ENCODE data around the gene DYNLL1.
A peak's percentile ranks its signal among the peaks of the same experiment; 100 is the strongest.
"Not testable (repeated sequence)": the region's sequence is repeated elsewhere in the genome, so short reads cannot be mapped to it uniquely, and the experiment has no call there.

Gene DYNLL1

DNA sequence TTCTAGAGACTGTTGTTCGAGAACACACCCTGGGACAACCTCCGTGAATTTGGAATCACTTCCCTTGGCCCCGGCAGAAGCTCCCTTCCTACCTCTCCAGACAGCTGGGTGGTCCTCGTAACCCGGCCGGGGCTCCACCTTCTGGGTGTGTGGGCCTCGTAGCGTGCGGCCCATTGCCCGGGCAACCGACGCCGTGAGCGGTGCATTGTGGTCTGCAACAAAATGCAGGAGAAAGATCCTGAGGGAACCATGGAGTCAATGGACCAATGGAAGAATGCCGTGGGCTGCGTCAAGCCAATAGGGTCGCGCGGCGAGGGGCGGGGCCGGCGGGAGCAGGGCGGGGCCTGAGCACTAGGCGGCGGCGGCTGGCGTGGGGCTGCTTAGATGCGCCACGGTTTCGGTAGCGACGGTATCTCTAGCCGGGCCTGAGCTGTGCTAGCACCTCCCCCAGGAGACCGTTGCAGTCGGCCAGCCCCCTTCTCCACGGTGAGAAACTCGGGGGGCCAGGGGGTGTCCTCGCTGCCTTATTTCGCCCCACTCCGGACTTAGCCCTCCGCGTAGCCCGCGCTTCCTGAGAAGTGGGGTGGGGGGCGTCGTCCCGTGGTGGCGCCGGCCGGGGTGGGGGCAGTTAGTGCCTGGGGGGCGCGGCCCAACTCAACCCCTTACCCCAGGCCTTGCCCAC, at the start of gene DYNLL1:
Gene DYNLL1, plus strand, starts transcription at position 383 of the 682 bp plus-strand sequence. CDS start 309 bp downstream, outside the sequence.
- DNase-seq (ENCODE audit: low spot score), result peak; percentile 98

DNA sequence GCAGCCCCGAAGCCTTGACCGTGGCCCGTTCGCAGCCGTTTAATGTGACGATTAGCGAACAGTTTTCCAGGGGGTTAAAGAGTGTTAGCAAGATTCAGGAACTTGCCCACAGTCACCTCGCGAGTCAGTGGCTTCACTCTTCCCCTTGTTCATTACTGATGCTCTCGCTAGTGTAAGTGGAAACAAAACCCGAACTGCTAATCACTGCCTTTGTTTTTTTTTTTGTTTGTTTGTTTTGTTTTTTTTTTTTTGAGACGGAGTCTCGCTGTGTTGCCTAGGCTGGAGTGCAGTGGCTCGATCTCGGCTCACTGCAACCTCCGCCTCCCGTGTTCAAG, 49.1 kb upstream of the DYNLL1 start:
- DNase-seq (ENCODE audit: low spot score), result not testable (repeated sequence)

DNA sequence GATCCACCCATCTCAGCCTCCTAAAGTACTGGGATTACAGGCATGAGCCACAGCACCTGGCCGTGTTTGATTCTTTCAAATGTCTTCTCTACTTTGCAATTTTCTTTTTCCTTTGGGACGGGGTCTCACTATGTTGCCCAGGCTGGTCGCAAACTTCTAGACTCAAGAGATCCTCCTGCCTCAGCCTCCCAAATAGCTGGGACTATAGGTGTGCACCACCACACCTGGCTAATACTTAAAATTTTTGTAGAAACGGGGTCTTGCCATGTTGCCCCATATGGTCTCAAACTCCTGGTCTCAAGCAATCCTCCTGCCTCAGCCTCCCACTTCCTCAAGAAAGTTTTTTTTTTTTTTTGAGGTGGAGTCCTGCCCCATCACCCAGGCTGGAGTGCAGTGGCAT, 47.9 kb upstream of the DYNLL1 start:
- no peak for DNase-seq (ENCODE audit: low spot score)

DNA sequence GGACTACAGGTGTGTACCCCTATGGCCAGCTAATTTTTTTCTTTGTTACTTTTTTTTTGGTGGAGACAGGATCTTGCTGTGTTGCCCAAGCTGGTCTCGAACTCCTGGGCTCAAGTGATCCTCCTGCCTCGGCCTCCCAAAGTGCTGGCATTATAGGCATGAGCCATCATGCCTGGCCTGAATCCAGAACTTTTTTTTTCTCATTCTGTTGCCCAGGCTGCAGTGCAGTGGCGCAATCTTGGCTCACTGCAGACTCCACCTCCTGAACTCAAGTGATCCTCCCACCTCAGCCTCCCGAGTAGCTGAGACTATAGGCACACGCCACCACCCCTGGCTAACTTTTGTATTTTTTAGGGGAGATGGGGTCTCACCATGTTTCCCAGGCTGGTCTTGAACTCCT, 43.4 kb upstream of the DYNLL1 start:
- DNase-seq (ENCODE audit: low spot score), result not testable (repeated sequence)

DNA sequence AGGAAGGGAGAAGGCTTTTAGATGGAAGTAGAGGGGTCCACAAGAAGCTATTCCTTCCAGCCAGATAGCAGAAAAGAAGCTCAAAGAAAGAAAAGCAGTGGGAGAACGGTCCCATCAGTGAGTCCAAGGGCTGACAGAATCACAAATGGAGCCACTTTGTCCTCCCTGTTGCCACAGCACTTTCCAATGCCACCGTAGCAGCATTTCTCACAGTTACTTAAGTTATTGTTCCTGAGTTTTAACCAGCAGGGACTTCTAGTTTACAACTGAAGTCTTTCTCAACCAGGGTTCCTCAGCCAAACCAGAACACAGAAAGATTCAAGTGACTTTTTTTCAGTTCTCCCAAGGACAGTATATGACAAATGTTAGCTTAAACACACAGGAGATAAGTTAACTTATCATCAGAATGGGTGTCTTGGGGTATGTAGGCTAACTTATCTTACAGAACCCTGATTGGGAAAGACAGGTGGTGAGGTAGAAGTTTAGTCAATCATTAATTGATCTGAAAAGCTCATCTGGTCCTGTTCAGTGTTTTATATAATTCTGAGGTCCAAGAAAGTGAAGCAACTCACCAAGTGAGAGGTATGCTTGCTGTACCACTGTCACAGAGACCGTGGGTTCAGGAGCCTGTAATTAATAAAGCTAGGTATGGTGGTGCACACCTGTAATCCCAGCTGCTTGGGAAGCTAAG, 42.7 kb upstream of the DYNLL1 start:
- no peak for DNase-seq (ENCODE audit: low spot score)

DNA sequence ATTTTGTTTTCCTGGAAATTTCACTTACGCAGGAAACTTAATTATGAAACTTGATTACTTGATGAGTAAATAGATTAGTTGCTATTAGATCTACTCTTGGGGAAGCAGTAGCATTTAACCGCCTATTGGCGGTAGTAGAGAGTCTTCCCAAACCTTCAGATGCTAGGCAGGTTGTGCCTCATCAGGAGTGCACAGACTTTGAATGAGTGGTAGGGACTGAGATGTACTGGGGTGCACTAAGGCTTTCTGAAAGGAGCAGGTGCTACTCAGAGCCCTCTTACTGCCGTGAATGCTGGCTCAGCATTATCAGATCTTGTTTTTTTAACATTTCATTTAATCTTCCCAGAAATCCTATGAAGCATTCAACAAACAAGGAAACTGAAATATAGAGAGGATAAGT, 41.9 kb upstream of the DYNLL1 start:
- DNase-seq (ENCODE audit: low spot score), result no peak

DNA sequence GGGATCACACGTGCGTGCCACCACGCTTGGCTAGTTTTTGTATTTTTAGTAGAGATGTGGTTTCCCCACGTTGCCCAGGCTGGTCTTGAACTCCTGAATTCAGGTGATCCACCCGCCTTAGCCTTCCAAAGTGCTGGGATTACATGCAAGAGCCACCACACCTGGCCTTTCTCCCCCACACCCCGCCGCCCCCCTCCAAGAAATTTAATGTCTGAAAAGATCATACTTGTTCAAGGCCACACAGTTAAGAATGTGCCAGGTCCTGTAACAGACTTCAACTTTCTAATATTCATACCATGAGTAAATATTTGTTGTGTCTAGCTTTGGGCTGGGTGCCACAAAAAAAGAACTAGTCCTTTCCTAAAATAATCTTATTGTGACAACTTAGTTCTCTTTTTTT, 40.6 kb upstream of the DYNLL1 start:
- no peak for DNase-seq (ENCODE audit: low spot score)

DNA sequence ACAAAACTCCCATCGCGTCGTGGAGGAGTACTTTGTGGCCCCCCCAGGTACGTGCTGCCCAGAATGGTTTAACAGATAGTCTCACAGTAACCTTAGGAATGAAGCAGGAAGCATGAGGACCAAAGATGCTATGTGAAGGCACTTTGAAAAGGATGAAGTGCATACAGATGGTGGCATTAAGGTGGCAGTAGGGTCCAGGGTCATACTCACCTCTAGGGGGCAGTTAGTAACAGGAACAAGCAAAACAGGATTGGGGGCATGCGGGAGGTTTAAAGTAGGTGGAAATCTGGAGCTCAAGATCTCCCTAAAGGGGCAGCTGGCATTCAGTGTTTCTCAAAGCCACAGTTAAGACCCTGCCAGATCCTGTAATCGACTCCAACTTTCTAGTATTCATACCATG, 38.8 kb upstream of the DYNLL1 start:
- no peak for DNase-seq (ENCODE audit: low spot score)

DNA sequence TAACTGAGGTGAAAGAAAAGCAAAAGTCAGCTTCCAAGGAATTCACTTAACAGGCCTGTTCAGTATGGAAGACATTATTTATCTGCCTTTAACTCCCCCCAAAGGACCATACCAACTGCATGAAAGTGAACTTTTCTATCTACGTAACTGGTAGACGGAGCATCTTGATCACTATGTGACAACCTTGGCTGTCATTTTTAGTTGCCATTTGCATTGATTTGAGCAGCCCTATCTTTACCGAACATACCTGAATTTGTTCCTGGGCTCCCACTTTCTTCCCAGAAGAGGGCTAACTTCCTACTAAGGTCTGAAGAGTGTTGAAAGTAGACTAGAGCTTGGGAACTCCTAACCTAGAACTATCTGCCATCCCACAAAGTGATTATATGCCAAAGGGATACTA, 35.8 kb upstream of the DYNLL1 start:
- no peak for DNase-seq (ENCODE audit: low spot score)

DNA sequence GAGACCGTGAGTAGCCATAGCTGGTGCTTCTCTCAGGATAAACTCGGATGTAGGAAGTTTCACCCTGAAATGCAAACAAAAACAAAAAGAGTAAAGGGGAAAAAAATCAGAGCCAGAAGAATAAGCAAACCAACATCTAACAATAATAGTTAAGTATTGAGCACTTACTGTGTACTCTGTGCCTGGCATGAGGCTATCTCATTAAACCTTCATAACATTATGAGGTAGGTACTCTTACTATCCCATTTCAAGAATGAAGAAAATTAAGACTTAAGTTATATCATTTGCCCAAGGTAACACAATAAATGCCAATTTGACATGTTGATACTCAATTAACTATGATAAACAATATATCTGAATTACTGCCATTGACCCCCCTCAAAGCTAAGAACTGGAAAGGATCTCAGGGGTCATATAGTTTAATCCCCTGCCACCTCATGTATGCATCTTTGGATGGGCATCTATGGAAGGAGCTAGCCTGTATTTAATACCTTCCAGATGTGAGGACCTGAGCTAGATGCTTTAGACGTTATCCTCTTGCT, 33.7 kb upstream of the DYNLL1 start:
- no peak for DNase-seq (ENCODE audit: low spot score)

DNA sequence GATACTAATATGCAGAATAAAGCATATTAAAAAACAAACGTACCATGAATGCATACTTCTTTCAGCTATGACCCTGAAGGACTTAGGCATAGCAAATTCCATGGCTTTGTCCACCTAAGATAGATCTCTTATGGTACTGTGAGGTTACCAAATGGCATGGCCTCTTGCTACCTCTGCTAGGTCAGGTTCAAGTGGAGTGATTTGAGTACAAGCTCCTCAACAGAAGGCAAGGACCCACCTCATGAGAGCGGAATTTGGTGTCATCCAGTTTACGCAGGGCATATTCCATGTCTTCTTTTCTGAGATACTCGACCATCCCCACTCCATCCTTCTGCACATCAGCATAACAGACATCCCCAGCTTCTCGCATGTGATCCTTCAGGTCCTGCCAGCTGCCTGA, 32.2 kb upstream of the DYNLL1 start:
- no peak for DNase-seq (ENCODE audit: low spot score)

DNA sequence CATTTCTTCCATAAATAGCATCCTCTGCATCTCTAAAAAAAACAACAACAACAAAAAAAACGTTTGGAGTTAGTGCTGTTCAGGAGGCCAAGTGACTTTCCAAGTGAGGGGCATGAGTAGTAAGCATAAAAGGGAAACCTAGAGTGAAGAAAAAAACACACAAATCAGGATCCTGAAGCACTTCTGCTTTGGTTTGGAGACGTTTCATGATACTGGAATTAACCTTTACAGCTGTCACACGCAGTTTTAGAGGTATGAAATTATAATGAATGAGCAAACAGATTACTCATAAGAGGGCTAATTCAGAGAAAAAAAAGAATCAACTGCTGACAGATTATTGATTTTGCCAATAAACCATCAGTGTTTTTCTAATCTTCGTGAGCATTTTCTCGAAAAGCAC, 30.2 kb upstream of the DYNLL1 start:
- DNase-seq (ENCODE audit: low spot score), result no peak

DNA sequence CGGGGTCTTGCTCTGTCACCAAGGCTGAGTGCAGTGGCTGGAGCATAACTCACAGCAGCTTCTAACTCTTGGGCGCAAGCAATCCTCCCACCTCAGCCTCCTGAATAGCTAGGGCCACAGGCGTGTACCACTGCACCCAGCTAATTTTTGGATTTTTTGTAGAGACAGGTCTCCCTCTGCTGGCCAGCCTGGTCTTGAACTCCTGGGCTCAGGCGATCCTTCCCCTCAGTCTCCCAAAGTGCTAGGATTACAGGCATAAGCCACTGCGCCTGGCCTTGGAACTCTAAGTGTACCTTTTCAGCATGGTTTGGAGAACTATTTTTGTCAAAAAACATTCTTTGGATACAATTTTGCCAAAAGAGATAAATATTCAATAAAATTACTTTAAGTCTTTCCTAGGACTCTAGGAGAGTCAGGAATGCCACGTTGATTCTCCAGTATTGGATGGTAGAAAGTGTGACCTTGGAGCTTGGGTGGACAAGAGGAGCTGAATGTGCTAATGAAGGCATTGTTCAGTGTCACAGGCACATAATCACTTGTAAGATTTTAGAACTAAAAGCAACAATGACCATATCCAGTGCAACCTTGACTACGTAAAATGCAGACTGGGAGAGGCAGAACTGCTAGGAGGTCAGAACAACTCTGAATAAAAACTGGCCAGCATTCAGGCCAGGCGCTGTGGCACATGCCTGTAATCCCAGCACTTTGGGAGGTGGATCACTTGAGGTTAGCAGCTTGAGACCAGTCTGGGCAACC, 29.2 kb upstream of the DYNLL1 start:
- peak; percentile 40 for DNase-seq (ENCODE audit: low spot score)

DNA sequence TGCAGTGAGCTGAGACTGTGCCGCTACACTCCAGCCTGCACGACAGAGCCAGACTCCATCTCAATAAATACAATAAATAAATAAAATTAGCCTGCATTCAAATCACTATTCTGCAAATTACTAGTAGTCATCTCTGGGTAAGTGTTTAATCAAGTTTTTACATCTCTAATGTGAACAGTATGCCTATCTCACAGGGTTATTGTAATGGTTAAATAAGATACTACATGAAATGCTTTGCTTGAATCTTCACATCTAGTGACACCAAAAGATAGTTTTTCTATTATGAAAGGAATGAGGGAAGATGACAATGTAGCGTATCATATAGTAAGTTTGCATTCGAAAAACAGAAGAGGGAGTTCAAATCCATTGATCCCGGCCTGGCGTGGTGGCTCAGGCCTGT, 28.5 kb upstream of the DYNLL1 start:
- no peak for DNase-seq (ENCODE audit: low spot score)

DNA sequence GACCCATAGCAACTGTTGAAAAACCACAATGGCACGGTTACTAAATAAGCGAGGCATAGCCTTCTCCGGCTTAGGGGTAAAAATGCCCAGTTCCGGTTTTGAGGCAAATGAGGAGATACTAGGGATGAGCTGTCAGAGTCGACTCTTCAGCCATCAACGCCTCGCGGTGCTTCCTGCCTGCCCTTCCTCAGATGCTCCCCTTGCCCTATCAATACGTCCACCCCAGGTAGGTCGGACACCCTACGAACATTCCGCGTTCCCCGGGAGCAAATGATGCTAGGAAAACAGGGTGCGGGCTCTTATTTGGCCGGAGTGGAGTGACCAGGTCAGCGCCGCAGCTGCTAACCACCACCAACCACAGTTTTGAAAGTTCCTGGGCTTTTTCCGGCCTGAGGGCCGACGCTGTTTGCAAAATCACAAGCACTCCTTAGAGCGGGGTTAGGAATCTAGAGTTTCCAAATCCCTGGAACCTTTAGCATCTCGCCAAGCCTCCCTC, 27.5 kb upstream of the DYNLL1 start:
- DNase-seq (ENCODE audit: low spot score), result no peak

DNA sequence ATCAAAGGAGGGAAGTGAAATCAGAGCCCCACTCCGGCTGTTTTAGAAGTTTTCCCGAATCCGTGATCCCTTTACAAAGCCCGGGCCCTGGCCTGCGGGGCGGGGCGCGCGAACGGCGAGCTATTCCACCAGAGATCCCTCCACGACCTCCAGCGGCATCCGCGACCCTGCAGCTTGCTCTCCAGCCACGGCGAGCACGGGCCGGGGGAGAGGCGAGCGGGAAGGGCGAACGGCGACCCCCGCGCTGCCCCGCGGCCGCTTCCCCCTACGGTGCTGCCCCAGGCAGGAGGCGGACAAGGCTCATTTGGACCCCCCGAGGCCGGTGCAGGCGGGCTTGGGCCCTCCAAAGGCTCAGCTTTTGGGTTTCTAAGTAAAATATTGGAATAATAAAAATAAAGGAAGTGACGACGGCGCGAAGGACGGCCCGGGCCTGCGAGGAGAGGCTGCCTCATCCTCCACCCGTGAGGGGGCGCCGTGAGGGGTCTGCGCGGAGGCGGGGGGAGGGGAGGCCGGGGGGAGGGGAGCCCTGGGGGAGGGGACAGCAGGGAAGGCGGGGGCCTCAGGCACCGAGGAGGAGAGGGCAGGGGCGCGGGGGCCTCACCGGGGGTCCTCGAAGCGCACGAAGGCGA, 27.0 kb upstream of the DYNLL1 start:
- DNase-seq (ENCODE audit: low spot score), result no peak

DNA sequence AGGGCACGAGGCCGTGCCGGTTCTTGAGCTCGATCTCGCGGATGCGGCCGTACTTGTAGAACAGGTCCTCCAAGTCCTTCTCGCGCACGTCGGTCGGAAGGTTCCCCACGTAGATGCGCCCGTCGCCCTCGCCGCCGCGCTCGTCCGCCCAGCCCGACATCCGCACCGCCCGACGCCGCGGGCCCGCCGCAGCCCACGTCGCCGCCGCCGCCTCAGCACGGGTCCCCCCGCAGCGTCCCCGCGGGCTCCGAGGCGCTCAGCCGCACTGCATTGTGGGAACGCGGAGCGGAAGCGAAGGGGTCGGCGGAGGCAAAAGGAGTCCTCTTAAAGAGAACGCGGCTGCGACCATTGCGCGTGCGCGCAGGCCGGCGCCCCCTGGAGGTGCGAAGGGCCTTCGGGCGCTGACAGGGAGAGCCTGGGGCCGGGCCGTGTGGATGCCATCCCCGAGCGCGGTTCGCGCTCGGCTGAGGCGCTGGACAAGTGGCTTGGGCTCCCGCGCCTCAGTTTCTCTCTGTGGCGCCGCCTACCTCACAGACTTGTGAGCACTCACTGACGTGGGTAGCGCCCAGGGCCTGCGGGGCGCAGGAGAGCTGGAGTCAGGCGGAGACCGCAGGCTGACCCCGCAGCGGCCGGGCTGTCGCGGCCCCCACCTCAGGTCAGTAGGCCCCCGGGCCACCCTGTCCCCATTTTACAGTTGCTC, 26.3 kb upstream of the DYNLL1 start, which contains the start of gene SRSF9:
Gene SRSF9, minus strand, starts transcription at position 299 of the 700 bp plus-strand sequence. Its CDS starts 139 bp downstream, at position 160.
- peak; percentile 95 for DNase-seq (ENCODE audit: low spot score)

DNA sequence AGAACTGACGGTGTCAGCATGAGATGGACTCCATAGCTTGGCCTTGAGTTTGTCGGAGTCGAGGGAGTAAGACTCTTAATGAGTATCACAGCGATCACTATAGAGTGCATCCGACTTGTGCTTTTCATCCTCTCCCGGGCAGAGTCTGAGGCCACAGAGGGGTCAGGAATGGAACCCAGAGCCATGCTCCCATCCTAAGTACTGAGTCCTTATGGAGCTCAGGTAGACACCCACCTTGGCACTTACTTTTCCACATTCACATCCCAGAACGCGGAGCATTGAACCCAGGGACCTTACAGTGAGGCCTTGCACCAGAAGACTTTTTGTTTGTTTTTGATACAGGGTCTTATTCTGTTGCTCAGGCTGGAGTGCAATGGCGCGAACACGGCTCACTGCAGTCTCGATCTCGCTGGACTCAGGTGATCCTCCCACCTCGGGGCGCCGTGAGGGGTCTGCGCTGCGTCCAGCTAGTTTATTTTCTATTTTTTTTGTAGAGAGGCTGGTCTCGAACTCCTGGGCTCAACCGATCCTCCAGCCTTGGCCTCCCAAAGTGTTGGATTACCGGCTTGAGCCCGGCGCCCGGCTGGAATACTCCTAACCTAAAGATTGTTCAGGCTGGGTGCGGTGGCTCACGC, 25.6 kb upstream of the DYNLL1 start:
- peak; percentile 42 for DNase-seq (ENCODE audit: low spot score)

DNA sequence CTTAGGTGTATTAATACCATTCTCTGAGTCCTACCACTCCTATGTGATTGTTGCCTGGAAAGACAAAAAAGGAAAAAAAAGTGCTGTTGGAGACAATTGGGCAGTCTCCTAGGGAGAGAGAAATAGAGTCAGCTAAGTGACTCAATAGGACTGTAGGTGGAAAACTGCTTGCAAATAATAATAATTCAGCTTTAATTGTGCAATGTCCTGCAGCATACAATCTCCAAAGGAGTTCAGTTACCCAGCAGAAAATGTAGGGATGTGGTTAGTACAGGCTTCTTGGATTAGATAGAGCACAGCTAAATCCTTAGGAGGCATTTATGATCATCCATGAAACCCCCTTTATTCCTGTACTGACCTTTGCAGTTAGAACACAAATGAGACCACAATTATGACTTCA, 23.4 kb upstream of the DYNLL1 start:
- no peak for DNase-seq (ENCODE audit: low spot score)

DNA sequence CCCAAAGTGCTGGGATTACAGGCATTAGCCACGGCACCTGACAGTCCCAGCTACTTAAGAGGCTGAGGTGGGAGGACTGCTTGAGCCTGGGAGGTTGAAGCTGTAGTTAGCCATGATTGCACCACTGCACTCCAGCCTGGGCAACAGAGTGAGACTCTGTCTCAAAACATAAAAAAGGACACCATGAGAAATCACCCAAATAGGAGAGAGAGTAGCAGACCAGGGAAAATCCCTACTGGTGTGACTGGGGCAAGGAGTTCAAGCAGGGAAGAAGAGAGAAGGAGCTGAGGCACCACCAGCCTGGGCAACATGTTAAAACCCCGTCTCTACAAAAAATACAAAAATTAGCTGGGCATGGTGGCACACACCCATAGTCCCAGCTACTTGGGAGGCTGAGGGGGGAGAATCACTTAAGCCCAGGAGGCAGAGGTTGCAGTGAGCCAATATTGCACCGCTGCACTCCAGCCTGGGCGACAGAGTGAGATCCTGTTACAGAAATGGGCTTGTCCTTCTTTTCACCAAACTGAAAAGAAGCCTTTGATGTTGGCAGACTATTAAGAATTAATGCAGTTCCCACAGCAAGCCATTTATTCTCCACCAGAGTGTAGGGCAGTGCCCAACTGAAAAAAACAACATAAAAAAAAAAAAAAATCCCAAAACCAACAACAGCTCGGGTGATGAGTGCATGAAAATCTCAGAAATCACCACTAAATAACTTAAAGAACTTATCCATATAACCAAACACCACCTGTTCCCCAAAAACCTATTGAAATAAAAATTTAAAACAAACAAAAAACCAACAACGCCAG, 21.9 kb upstream of the DYNLL1 start:
- DNase-seq (ENCODE audit: low spot score), result no peak

Measured in Ammon's horn (tissue), 1 donor.